ENCODE results near the gene ADORA1. TPM values are rescaled to one million over a fixed set of nuclear protein-coding genes. Genes with fewer than 3 reads are reported as not detected.

The ADORA1 gene
- polyA plus RNA-seq, 4 donors = 0.38 to 1.4 (median 0.54) TPM; not detected in 1

GRCh38 chr1:203184467-203184866 is 56.9 kb downstream of the ADORA1 start:
- 79 to 99% (median 89%) methylated on average over 4 of the region's 4 CpGs for WGBS, 3 donors
- H3K4me3 ChIP-seq (ENCODE audit: low read depth in 1 of 3, low read length in 3 of 3) = no peak overlapping the region

GRCh38 chr1:203185061-203185461 is 57.5 kb downstream of the ADORA1 start:
- DNase-seq (no peak), FAIRE-seq (no peak)
- H3K27ac ChIP-seq (ENCODE audit: low read depth in 1 of 3, low read length in 2 of 3) = no peak overlapping the region
- H3K4me3 ChIP-seq (ENCODE audit: low read depth in 1 of 3, low read length in 3 of 3) = no peak overlapping the region
- H3K27me3 ChIP-seq (ENCODE audit: control insufficient read depth in 3 of 3, insufficient read depth in 3 of 3, low read length in 3 of 3) = peaks cover 0 to 10% (median 0%) of the 10 kb centered on the region in 3 donors
- no peaks in the 10 kb centered on the region for H3K9me3 ChIP-seq (ENCODE audit: control insufficient read depth in 2 of 2, insufficient read depth in 1 of 2, low read depth in 1 of 2, low read length in 1 of 2)
- H3K36me3 ChIP-seq (ENCODE audit: control insufficient read depth in 3 of 3, insufficient read depth in 2 of 3, low read depth in 1 of 3, low read length in 3 of 3) = no peaks in the 10 kb centered on the region
- H3K4me1 ChIP-seq (ENCODE audit: control insufficient read depth in 3 of 3, insufficient read depth in 2 of 3, low read depth in 1 of 3, low read length in 2 of 3) = no peaks in the 10 kb centered on the region
- 83 to 90% (median 84%) methylated on average over 10 of the region's 10 CpGs for WGBS, 3 donors

More at GRCh38 chr1:203184467-203184866, 56.9 kb downstream of the ADORA1 start:
- no peak overlapping the region for H3K27ac ChIP-seq (ENCODE audit: low read depth in 1 of 3, low read length in 2 of 3)
- no peaks in the 10 kb centered on the region for H3K4me1 ChIP-seq (ENCODE audit: control insufficient read depth in 3 of 3, insufficient read depth in 2 of 3, low read depth in 1 of 3, low read length in 2 of 3)
- no peaks in the 10 kb centered on the region for H3K9me3 ChIP-seq (ENCODE audit: control insufficient read depth in 2 of 2, insufficient read depth in 1 of 2, low read depth in 1 of 2, low read length in 1 of 2)
- H3K27me3 ChIP-seq (ENCODE audit: control insufficient read depth in 3 of 3, insufficient read depth in 3 of 3, low read length in 3 of 3) = peaks cover 0 to 6% (median 0%) of the 10 kb centered on the region in 3 donors
- no peaks in the 10 kb centered on the region for H3K36me3 ChIP-seq (ENCODE audit: control insufficient read depth in 3 of 3, insufficient read depth in 2 of 3, low read depth in 1 of 3, low read length in 3 of 3)
- DNase-seq = no peak
- FAIRE-seq = no peak

GRCh38 chr1:203185585-203185984 is 58.1 kb downstream of the ADORA1 start:
- H3K27ac ChIP-seq (ENCODE audit: low read depth in 1 of 3, low read length in 2 of 3) = no peak overlapping the region
- H3K4me3 ChIP-seq (ENCODE audit: low read depth in 1 of 3, low read length in 3 of 3) = no peak overlapping the region
- H3K36me3 ChIP-seq (ENCODE audit: control insufficient read depth in 3 of 3, insufficient read depth in 2 of 3, low read depth in 1 of 3, low read length in 3 of 3) = no peaks in the 10 kb centered on the region
- H3K27me3 ChIP-seq (ENCODE audit: control insufficient read depth in 3 of 3, insufficient read depth in 3 of 3, low read length in 3 of 3) = peaks cover 0 to 10% (median 0%) of the 10 kb centered on the region in 3 donors
- FAIRE-seq (no peak), DNase-seq (no peak)
- 85 to 95% (median 92%) methylated on average over 4 of the region's 4 CpGs for WGBS, 3 donors
- H3K4me1 ChIP-seq (ENCODE audit: control insufficient read depth in 3 of 3, insufficient read depth in 2 of 3, low read depth in 1 of 3, low read length in 2 of 3) = no peaks in the 10 kb centered on the region
- H3K9me3 ChIP-seq (ENCODE audit: control insufficient read depth in 2 of 2, insufficient read depth in 1 of 2, low read depth in 1 of 2, low read length in 1 of 2) = no peaks in the 10 kb centered on the region

DNA sequence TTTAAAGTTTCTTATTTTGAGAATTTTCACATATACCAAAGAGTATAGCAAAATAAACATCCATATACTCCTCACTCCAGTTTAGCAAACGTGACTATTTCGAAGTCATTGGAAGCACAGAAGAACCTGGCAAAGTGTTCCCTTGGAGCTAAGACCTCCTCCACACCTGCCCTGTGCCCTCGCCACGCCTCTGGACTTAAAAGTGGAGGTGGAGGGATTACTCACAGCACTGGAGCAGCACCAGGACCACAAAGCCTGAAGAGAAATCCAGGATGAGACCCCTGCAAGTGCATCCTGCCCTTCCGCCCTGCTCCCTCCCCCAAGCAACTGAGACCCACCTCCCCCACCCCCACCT is 58.5 kb downstream of the ADORA1 start:
- no peak for FAIRE-seq
- H3K4me1 ChIP-seq (ENCODE audit: control insufficient read depth in 3 of 3, insufficient read depth in 2 of 3, low read depth in 1 of 3, low read length in 2 of 3) = no peaks in the 10 kb centered on the region
- DNase-seq = no peak
- peaks cover 0 to 10% (median 0%) of the 10 kb centered on the region in 3 donors for H3K27me3 ChIP-seq (ENCODE audit: control insufficient read depth in 3 of 3, insufficient read depth in 3 of 3, low read length in 3 of 3)
- WGBS, 3 donors = 35 to 75% (median 45%) methylated on average over 5 of the region's 5 CpGs
- H3K36me3 ChIP-seq (ENCODE audit: control insufficient read depth in 3 of 3, insufficient read depth in 2 of 3, low read depth in 1 of 3, low read length in 3 of 3) = no peaks in the 10 kb centered on the region
- no peak overlapping the region for H3K4me3 ChIP-seq (ENCODE audit: low read depth in 1 of 3, low read length in 3 of 3)
- no peaks in the 10 kb centered on the region for H3K9me3 ChIP-seq (ENCODE audit: control insufficient read depth in 2 of 2, insufficient read depth in 1 of 2, low read depth in 1 of 2, low read length in 1 of 2)
- no peak overlapping the region for H3K27ac ChIP-seq (ENCODE audit: low read depth in 1 of 3, low read length in 2 of 3)

DNA sequence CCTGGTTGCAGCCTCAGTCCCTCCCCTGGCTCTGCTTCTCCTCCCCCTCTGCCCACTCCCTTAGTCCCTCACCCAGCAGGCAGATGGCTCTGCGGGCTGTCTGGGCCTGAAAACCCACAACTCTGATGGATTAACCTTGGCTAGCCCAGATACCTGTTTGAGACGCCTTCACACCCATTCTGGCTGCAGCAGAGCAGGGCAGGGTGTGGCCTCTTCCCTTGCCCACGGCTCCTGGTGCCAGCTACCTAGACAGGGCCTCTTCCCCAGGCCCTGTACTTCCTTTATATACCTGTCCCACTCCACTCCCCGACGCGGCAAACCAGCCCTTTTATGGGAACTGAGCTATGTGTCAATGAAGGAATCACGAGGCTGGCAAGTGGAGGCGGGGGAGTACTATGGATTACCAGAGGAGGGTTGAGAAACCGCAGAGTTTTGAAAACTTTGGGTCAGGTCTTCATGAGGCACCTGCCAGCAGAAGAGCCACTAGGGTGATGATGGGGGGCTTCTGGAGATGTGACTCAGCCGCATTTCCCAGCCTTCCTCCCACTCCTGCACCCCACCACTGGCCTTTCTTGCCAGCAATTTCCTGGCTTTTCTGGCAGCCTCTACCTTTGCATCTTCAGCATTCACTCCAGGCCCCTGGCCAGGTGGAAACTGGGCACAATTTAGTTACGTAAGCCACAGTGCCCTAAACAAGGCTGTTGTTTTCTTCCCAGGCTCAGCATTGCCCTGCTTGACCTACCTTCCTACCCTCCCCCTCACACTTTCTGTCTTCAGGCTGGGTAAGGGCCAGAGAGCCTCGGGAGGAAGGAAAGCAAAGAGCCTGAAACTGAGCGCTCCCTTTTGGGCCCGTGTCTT is 59.1 kb downstream of the ADORA1 start, which contains the start of gene CHI3L1:
CHI3L1 (minus strand) TSS at position 259 of the 858 bp plus-strand sequence; CDS start at position 178, 81 bp downstream.
- WGBS, 3 donors = 28 to 45% (median 35%) methylated on average over 14 of the region's 14 CpGs
- peaks cover 0 to 10% (median 0%) of the 10 kb centered on the region in 3 donors for H3K27me3 ChIP-seq (ENCODE audit: control insufficient read depth in 3 of 3, insufficient read depth in 3 of 3, low read length in 3 of 3)
- FAIRE-seq = no peak
- no peak for DNase-seq
- H3K36me3 ChIP-seq (ENCODE audit: control insufficient read depth in 3 of 3, insufficient read depth in 2 of 3, low read depth in 1 of 3, low read length in 3 of 3) = no peaks in the 10 kb centered on the region
- no peak within 1 kb of the TSS for H3K4me3 ChIP-seq (ENCODE audit: low read depth in 1 of 3, low read length in 3 of 3)
- H3K4me1 ChIP-seq (ENCODE audit: control insufficient read depth in 3 of 3, insufficient read depth in 2 of 3, low read depth in 1 of 3, low read length in 2 of 3) = no peaks in the 10 kb centered on the region
- H3K9me3 ChIP-seq (ENCODE audit: control insufficient read depth in 2 of 2, insufficient read depth in 1 of 2, low read depth in 1 of 2, low read length in 1 of 2) = no peaks in the 10 kb centered on the region
- no peak within 1 kb of the TSS for H3K27ac ChIP-seq (ENCODE audit: low read depth in 1 of 3, low read length in 2 of 3)

GRCh38 chr1:203187304-203187685 is 59.8 kb downstream of the ADORA1 start:
- Histone ChIP-seq H3K27me3 (ENCODE audit: control insufficient read depth in 3 of 3, insufficient read depth in 3 of 3, low read length in 3 of 3) (peaks cover 0 to 10% (median 0%) of the 10 kb centered on the region in 3 donors), H3K36me3 (ENCODE audit: control insufficient read depth in 3 of 3, insufficient read depth in 2 of 3, low read depth in 1 of 3, low read length in 3 of 3) (no peaks in the 10 kb centered on the region), H3K27ac (ENCODE audit: low read depth in 1 of 3, low read length in 2 of 3) (no peak overlapping the region), H3K4me3 (ENCODE audit: low read depth in 1 of 3, low read length in 3 of 3) (no peak overlapping the region), H3K9me3 (ENCODE audit: control insufficient read depth in 2 of 2, insufficient read depth in 1 of 2, low read depth in 1 of 2, low read length in 1 of 2) (no peaks in the 10 kb centered on the region), H3K4me1 (ENCODE audit: control insufficient read depth in 3 of 3, insufficient read depth in 2 of 3, low read depth in 1 of 3, low read length in 2 of 3) (no peaks in the 10 kb centered on the region)
- FAIRE-seq (no peak), DNase-seq (no peak)
- WGBS, 3 donors = 59 to 74% (median 63%) methylated on average over 7 of the region's 7 CpGs

- peaks cover 0 to 10% (median 0%) of the 10 kb centered on the region in 3 donors for H3K27me3 ChIP-seq (ENCODE audit: control insufficient read depth in 3 of 3, insufficient read depth in 3 of 3, low read length in 3 of 3)
- H3K9me3 ChIP-seq (ENCODE audit: control insufficient read depth in 2 of 2, insufficient read depth in 1 of 2, low read depth in 1 of 2, low read length in 1 of 2) = no peaks in the 10 kb centered on the region
- no peak for FAIRE-seq
- no peak overlapping the region for H3K27ac ChIP-seq (ENCODE audit: low read depth in 1 of 3, low read length in 2 of 3)
- no peak overlapping the region for H3K4me3 ChIP-seq (ENCODE audit: low read depth in 1 of 3, low read length in 3 of 3)
- DNase-seq = no peak
- H3K4me1 ChIP-seq (ENCODE audit: control insufficient read depth in 3 of 3, insufficient read depth in 2 of 3, low read depth in 1 of 3, low read length in 2 of 3) = no peaks in the 10 kb centered on the region
- no peaks in the 10 kb centered on the region for H3K36me3 ChIP-seq (ENCODE audit: control insufficient read depth in 3 of 3, insufficient read depth in 2 of 3, low read depth in 1 of 3, low read length in 3 of 3)
- WGBS, 3 donors = 77 to 88% (median 83%) methylated on average over 3 of the region's 3 CpGs
Observed at GRCh38 chr1:203187689-203188264, 60.3 kb downstream of the ADORA1 start.

GRCh38 chr1:203188686-203189232 is 61.2 kb downstream of the ADORA1 start:
- WGBS, 3 donors = 51 to 70% (median 53%) methylated on average over 4 of the region's 4 CpGs
- no peak for DNase-seq
- no peaks in the 10 kb centered on the region for H3K9me3 ChIP-seq (ENCODE audit: control insufficient read depth in 2 of 2, insufficient read depth in 1 of 2, low read depth in 1 of 2, low read length in 1 of 2)

More at GRCh38 chr1:203188686-203189232, 61.2 kb downstream of the ADORA1 start:
- H3K4me1 ChIP-seq (ENCODE audit: control insufficient read depth in 3 of 3, insufficient read depth in 2 of 3, low read depth in 1 of 3, low read length in 2 of 3) = no peaks in the 10 kb centered on the region
- no peaks in the 10 kb centered on the region for H3K36me3 ChIP-seq (ENCODE audit: control insufficient read depth in 3 of 3, insufficient read depth in 2 of 3, low read depth in 1 of 3, low read length in 3 of 3)
- FAIRE-seq = no peak
- H3K27me3 ChIP-seq (ENCODE audit: control insufficient read depth in 3 of 3, insufficient read depth in 3 of 3, low read length in 3 of 3) = peaks cover 0 to 10% (median 0%) of the 10 kb centered on the region in 3 donors
- no peak overlapping the region for H3K4me3 ChIP-seq (ENCODE audit: low read depth in 1 of 3, low read length in 3 of 3)
- H3K27ac ChIP-seq (ENCODE audit: low read depth in 1 of 3, low read length in 2 of 3) = no peak overlapping the region
